Measurements from ENCODE around the gene EGFL6.
"Not testable (repeated sequence)": the region's sequence is repeated elsewhere in the genome, so short reads cannot be mapped to it uniquely, and the experiment has no call there.

Gene EGFL6

DNA sequence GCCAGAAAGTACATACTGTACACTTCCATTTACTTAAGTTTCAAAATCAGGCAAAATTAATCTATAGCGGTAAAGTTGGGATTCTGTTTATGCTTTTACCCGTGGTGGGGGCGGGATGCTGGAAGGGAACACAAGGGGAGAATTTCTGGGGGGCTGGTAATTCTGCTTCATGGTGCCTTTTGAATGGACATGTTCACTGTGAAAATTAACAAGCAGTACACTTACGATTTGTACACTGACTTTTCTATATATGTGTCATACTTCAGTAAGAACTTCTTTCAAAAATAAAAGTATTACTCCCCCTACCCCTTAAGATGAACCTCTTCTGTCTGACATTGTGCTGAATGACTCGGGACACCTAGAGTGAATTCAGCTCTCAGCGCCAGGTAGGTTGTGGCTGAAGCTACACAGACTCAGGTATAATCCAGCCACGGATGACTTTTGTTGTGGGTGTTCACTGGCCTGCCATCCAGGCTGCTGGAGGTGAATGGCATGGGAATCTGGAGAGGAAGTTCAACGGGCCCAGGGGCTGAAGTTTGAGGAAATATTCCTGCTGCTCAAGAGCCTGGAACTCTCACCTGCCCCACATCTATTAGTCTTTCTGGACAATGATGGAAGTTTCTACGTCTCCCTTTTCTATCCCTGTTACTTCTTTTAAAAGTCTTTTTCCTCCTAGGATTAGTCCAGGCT lies 76.2 kb downstream of the EGFL6 start:
- no peak for TF ChIP-seq TAF1 (IDR thresholded peaks at IDR 0.05; ENCODE audit: borderline replicate concordance, low read depth, low read length)
- no peak for TF ChIP-seq POLR2AphosphoS5 (IDR thresholded peaks at IDR 0.05; ENCODE audit: low read depth, low read length)
- TF ChIP-seq POLR2A (IDR thresholded peaks at IDR 0.05; ENCODE audit: low read depth, low read length), result no peak
- DNase-seq (ENCODE audit: insufficient read length), result no peak
- FAIRE-seq, result no peak

GRCh38 chrX:13646154-13646549 lies 76.8 kb downstream of the EGFL6 start:
- FAIRE-seq (peak; percentile 69), DNase-seq (ENCODE audit: insufficient read length) (no peak)
- TF ChIP-seq POLR2AphosphoS5 (IDR thresholded peaks at IDR 0.05; ENCODE audit: low read depth, low read length) (no peak), TAF1 (IDR thresholded peaks at IDR 0.05; ENCODE audit: borderline replicate concordance, low read depth, low read length) (no peak), POLR2A (IDR thresholded peaks at IDR 0.05; ENCODE audit: low read depth, low read length) (no peak)

- DNase-seq (ENCODE audit: insufficient read length), result no peak
- no peak for FAIRE-seq
- TF ChIP-seq POLR2A (IDR thresholded peaks at IDR 0.05; ENCODE audit: low read depth, low read length), result no peak
- no peak for TF ChIP-seq POLR2AphosphoS5 (IDR thresholded peaks at IDR 0.05; ENCODE audit: low read depth, low read length)
- no peak for TF ChIP-seq TAF1 (IDR thresholded peaks at IDR 0.05; ENCODE audit: borderline replicate concordance, low read depth, low read length)
Observed at GRCh38 chrX:13647709-13648212, 78.4 kb downstream of the EGFL6 start.

GRCh38 chrX:13648336-13648735 lies 78.9 kb downstream of the EGFL6 start:
- not testable (repeated sequence) for DNase-seq (ENCODE audit: insufficient read length)

GRCh38 chrX:13649838-13650237 lies 80.4 kb downstream of the EGFL6 start:
- FAIRE-seq (no peak), DNase-seq (ENCODE audit: insufficient read length) (no peak)
- TF ChIP-seq TAF1 (IDR thresholded peaks at IDR 0.05; ENCODE audit: borderline replicate concordance, low read depth, low read length) (no peak), POLR2AphosphoS5 (IDR thresholded peaks at IDR 0.05; ENCODE audit: low read depth, low read length) (no peak), POLR2A (IDR thresholded peaks at IDR 0.05; ENCODE audit: low read depth, low read length) (no peak)

More at GRCh38 chrX:13648336-13648735, 78.9 kb downstream of the EGFL6 start:
- FAIRE-seq, result not testable (repeated sequence)

- FAIRE-seq (no peak), DNase-seq (ENCODE audit: insufficient read length) (no peak)
- no peak for TF ChIP-seq TAF1 (IDR thresholded peaks at IDR 0.05; ENCODE audit: borderline replicate concordance, low read depth, low read length)
- no peak for TF ChIP-seq POLR2AphosphoS5 (IDR thresholded peaks at IDR 0.05; ENCODE audit: low read depth, low read length)
- TF ChIP-seq POLR2A (IDR thresholded peaks at IDR 0.05; ENCODE audit: low read depth, low read length), result no peak
Observed at GRCh38 chrX:13650318-13650717, 80.9 kb downstream of the EGFL6 start.

- FAIRE-seq (peak; percentile 17), DNase-seq (ENCODE audit: insufficient read length) (no peak)
Observed at GRCh38 chrX:13651150-13651549, 81.7 kb downstream of the EGFL6 start.

DNA sequence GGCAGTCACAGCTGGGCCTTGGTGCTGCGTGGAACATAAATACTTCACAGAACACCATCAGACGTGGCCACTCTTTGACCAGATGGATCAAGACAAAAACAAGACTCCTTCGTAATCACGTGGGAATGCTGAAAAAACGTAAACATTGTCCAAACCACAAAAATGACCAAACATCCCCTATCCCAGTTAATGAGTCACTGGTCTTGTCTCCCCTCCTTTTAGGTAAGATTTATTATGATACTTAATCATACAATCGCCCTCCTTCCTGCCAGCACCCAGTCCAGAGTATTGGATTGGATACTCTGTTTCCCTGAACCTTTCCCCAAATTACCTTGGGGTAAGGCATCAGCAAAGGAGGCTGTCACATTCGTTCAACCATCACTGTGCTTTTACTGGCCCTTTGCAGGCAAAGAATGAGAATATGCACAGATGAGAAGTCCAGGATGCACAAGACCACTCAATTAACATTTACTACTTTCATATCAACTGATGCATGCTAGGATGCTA lies 82.9 kb downstream of the EGFL6 start:
- no peak for TF ChIP-seq TAF1 (IDR thresholded peaks at IDR 0.05; ENCODE audit: borderline replicate concordance, low read depth, low read length)
- DNase-seq (ENCODE audit: insufficient read length) (no peak), FAIRE-seq (peak; percentile 24)

More at GRCh38 chrX:13651150-13651549, 81.7 kb downstream of the EGFL6 start:
- TF ChIP-seq POLR2AphosphoS5 (IDR thresholded peaks at IDR 0.05; ENCODE audit: low read depth, low read length) (no peak), TAF1 (IDR thresholded peaks at IDR 0.05; ENCODE audit: borderline replicate concordance, low read depth, low read length) (no peak), POLR2A (IDR thresholded peaks at IDR 0.05; ENCODE audit: low read depth, low read length) (no peak)

GRCh38 chrX:13652850-13653693 lies 83.7 kb downstream of the EGFL6 start, which contains the start of gene TCEANC:
Gene TCEANC (plus strand): TSS chrX:13653141. CDS start chrX:13662509, 9,368 bp downstream.
- TF ChIP-seq TAF1 (IDR thresholded peaks at IDR 0.05; ENCODE audit: borderline replicate concordance, low read depth, low read length) (no peak; the same call in 1 of the 2 replicates), POLR2AphosphoS5 (IDR thresholded peaks at IDR 0.05; ENCODE audit: low read depth, low read length) (peak; percentile 74), POLR2A (IDR thresholded peaks at IDR 0.05; ENCODE audit: low read depth, low read length) (peak; percentile 77; the same call in 1 of the 2 replicates)
- FAIRE-seq, result peak; percentile 99

GRCh38 chrX:13654116-13654515 lies 84.7 kb downstream of the EGFL6 start:
- FAIRE-seq, result no peak
- no peak for DNase-seq (ENCODE audit: insufficient read length)
- TF ChIP-seq TAF1 (IDR thresholded peaks at IDR 0.05; ENCODE audit: borderline replicate concordance, low read depth, low read length) (no peak), POLR2A (IDR thresholded peaks at IDR 0.05; ENCODE audit: low read depth, low read length) (no peak), POLR2AphosphoS5 (IDR thresholded peaks at IDR 0.05; ENCODE audit: low read depth, low read length) (no peak)

More at GRCh38 chrX:13652850-13653693, 83.7 kb downstream of the EGFL6 start, which contains the start of gene TCEANC:
- DNase-seq (ENCODE audit: insufficient read length), result peak; percentile 81

GRCh38 chrX:13655674-13656073 lies 86.3 kb downstream of the EGFL6 start:
- no peak for FAIRE-seq
- DNase-seq (ENCODE audit: insufficient read length), result no peak
- no peak for TF ChIP-seq POLR2AphosphoS5 (IDR thresholded peaks at IDR 0.05; ENCODE audit: low read depth, low read length)
- TF ChIP-seq POLR2A (IDR thresholded peaks at IDR 0.05; ENCODE audit: low read depth, low read length), result no peak
- TF ChIP-seq TAF1 (IDR thresholded peaks at IDR 0.05; ENCODE audit: borderline replicate concordance, low read depth, low read length), result no peak

Data from GM12892 (cell line).